NOMO-1 treated with dmso at 0.1 percent for 144 hours (cell line): Measurements from ENCODE around the gene SPG7.
"Not testable (repeated sequence)": the region's sequence is repeated elsewhere in the genome, so short reads cannot be mapped to it uniquely, and the experiment has no call there.

ENCODE experiments used
- DNase-seq: peaks from one replicate; lab custom pipeline; 2025; ENCODE audit not compliant: unreplicated experiment; lab: John Stamatoyannopoulos, UW

The SPG7 gene

GRCh38 chr16:89507834-89508590, at the start of gene SPG7:
Gene SPG7, plus strand, starts transcription at chr16:89508403. Its CDS starts 15 bp downstream, at chr16:89508418.
- peak; percentile 68 for DNase-seq

- no peak for DNase-seq
Measured at GRCh38 chr16:89458551-89458950, 49.7 kb upstream of the SPG7 start.

GRCh38 chr16:89458967-89459366, 49.2 kb upstream of the SPG7 start:
- no peak for DNase-seq

GRCh38 chr16:89460556-89460955, 47.6 kb upstream of the SPG7 start:
- no peak for DNase-seq

GRCh38 chr16:89461890-89462289, 46.3 kb upstream of the SPG7 start:
- DNase-seq, result not testable (repeated sequence)

GRCh38 chr16:89462639-89463038, 45.6 kb upstream of the SPG7 start:
- not testable (repeated sequence) for DNase-seq

- not testable (repeated sequence) for DNase-seq
Measured at GRCh38 chr16:89463312-89463711, 44.9 kb upstream of the SPG7 start.

- DNase-seq, result no peak
Measured at GRCh38 chr16:89466920-89467319, 41.3 kb upstream of the SPG7 start.

GRCh38 chr16:89467382-89467781, 40.8 kb upstream of the SPG7 start:
- no peak for DNase-seq

- DNase-seq, result peak; percentile 42
Measured at GRCh38 chr16:89472711-89473075, 35.5 kb upstream of the SPG7 start.

GRCh38 chr16:89473136-89473712, 35.0 kb upstream of the SPG7 start:
- no peak for DNase-seq

- peak; percentile 18 for DNase-seq
Measured at GRCh38 chr16:89473791-89474414, 34.3 kb upstream of the SPG7 start.

- no peak for DNase-seq
Measured at GRCh38 chr16:89475144-89475543, 33.1 kb upstream of the SPG7 start.

GRCh38 chr16:89476379-89476778, 31.8 kb upstream of the SPG7 start:
- DNase-seq, result no peak

GRCh38 chr16:89476811-89477261, 31.4 kb upstream of the SPG7 start:
- peak; percentile 30 for DNase-seq

- no peak for DNase-seq
Measured at GRCh38 chr16:89478576-89479221, 29.5 kb upstream of the SPG7 start.

GRCh38 chr16:89481356-89481955, 26.7 kb upstream of the SPG7 start:
- no peak for DNase-seq

- no peak for DNase-seq
Measured at GRCh38 chr16:89482150-89482816, 25.9 kb upstream of the SPG7 start.

GRCh38 chr16:89482817-89483205, 25.4 kb upstream of the SPG7 start:
- no peak for DNase-seq

- no peak for DNase-seq
Measured at GRCh38 chr16:89484041-89484501, 24.1 kb upstream of the SPG7 start.
